Activated CD4-positive, alpha-beta T cell treated with anti-CD3 and anti-CD28 coated beads for 24 hours (primary cell): ENCODE data around the gene MTMR3.
A peak's percentile ranks its signal among the peaks of the same experiment; 100 is the strongest.

Source experiments
- DNase-seq, 2 donors: peaks; one replicate each; pipeline ENCODE4 v3.0.0-alpha.2; 2020; ENCODE audit warnings: low read depth in 2 of 2

Gene MTMR3

GRCh38 chr22:29870574-29870973, 12.4 kb upstream of the MTMR3 start:
- no peak for DNase-seq

DNA sequence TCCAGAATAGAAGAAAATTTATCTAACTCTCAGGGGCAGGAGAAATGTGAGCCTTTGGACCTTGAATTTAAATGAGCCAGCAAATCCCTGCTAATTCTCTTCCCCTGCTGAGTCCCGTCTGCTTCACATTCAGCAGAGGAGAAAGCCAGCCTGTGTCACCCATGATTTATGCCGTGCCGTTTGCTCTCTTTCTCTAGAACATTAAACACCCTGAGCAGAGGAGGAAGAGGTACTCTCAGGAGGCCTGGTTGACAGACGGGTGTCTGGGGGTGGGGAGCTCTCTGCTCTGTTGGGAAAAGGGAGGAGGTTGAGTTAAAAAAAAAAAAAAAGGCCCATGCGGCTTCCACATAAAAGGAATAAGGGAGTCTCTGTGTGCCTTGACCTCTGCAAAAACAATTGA, 11.3 kb upstream of the MTMR3 start:
- DNase-seq = no peak

DNA sequence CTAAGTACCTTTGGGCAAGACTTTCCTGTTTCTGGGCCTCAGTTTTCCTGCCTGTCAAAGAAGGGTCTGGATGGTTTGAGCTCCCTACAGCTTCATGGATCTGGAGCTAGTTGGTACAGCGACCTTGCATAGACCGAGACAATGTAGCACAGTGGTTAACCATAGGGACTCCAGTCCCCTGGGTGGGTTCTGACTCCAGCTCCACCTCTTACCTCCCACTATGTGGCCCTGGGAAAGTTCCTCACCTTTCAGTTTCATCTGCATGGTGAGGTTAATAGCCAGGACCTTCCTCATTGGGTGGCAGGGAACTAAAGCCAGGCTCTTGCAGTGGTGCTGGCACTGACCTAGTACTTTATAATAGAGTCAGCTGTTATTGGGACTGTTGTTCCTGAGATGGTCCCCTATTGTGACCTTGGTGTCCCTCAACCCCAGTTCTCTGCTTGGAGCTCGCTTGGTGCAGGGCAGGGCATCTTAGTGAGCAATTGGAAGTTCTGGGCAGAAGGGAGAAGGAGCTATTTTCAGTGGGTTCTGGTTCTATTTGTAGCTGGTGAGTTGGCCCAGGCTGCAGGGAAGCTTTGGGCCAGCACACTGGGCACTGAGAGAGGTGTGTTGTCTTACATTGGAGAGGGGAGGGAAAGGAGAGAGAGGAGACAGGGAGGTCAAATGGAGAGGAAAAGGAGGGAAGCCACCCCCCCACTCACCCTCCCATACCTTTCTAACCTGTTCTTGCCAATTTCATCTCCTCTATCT, 10.7 kb upstream of the MTMR3 start:
- DNase-seq = no peak

DNA sequence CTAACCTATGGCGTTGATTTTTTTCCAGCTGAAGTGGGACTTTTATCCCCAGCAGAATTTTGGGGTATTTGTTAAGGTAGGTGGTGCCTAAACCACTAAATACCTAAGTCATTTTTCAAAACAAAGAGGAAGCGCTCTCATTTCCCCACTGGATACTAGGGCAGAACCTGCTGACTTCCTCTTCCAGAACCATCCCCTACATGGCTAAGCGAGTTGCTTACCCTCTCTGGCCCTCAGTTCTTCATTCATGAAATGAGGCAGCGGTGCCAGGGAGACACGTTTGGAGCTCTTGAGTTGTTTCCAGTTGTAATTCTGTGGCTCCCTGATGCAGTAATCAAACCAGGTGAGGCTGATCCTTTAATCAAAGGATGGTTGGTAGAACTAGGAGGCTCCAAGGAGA, 10.0 kb upstream of the MTMR3 start:
- DNase-seq = no peak

GRCh38 chr22:29873943-29874342, 9.0 kb upstream of the MTMR3 start:
- DNase-seq = no peak

GRCh38 chr22:29877620-29878019, 5.4 kb upstream of the MTMR3 start:
- no peak for DNase-seq

DNA sequence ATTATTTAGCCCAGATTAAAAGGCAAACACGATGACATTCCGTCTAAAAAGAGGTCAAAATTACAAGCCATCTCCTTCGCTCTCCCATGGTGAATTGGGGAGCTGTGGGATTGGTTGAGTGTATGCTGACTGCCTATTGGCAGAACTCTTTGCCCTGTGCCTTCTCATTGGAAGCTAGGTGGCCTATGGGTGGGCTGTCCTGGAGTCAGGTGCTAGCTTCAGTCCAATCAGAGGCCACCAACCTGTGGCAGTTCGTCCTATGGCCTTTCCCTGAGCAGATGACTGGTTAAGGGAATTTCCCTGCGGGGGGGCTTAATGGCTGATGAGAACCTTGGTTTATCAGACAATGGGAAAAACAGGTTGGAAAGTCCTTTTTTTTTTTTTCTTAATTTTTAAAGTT, 3.2 kb upstream of the MTMR3 start:
- DNase-seq = no peak

GRCh38 chr22:29882716-29883044, 294 bp upstream of the MTMR3 start:
- no peak for DNase-seq

- no peak for DNase-seq
Observed at GRCh38 chr22:29883775-29884097, 762 bp downstream of the MTMR3 start.

DNA sequence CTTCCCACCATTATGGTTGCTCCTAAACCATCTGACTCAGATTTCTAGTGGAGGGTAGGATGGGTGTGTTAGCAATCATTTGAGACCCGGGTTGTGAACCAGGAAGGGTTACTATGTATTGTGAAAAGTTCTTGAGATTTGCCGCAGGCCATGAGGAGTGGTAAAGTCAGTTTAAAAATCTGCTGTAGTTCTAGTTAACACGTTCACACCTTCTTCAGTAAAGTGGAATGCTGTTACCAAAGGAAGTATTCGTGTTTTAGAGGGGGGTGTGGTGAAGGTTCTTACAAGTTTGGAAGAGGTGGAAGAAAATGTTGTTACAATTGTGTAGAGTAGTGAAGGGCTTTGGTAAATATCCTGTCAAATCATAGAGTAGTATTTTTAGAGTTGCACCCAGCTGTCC, 2.6 kb downstream of the MTMR3 start:
- DNase-seq = no peak

GRCh38 chr22:29886596-29886995, 3.6 kb downstream of the MTMR3 start:
- DNase-seq = no peak

DNA sequence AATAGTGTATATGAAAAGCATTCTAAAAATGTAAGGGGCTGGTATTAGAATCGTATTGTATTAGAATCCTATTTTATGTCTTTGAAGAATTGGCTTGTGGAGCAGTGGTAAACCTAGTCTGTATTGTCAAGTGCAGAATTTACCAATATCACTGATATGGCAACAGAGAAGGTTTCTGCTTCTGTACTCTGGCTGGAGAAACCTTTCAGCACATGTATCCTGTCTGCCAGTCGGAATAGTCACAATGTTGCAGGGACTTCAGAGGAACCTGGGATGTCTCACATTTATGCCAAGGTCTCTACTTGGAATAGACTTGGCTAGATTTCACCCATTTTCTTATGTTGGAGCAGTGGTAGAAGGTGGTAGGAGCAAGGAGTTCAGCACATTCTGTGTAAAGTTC, 4.4 kb downstream of the MTMR3 start:
- no peak for DNase-seq

- no peak for DNase-seq
Observed at GRCh38 chr22:29890760-29891159, 7.8 kb downstream of the MTMR3 start.

DNA sequence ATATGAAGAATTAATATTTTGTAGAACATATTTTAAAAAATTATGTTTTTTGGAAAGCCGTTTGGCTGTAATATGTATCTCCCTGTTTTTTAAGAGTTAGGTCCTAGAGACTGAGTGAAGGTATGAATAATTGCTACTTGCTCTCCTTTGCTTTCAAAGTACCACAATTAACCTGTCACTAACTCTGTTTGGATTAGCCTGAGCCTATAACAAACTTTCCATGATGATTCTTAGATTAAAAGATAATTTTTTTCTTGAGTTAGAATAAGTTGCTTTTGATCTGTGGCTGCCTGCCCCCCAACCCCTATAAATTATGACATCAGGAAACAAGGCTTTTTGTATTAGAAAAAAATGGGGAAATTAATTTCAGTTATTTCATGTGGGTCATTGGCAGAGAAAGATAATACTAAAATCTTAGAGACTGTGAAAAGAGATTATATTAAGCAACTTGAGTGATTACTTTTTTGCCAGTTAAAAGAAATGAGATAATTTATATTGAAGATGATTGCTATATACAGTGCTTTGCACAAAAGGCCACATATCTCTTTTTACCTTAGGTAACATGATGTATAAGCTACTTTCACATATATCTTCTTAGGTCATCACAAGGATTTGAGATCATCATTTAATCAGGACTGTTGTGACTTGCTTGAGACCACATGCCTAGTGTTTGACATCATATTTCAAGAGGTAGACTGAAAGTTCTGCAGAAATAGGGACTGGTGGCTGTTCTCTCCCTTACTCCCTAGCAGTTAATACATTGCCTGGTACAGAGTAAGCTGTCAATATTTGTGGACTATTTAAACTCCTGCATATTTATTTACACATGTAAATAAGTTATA, 9.6 kb downstream of the MTMR3 start:
- no peak for DNase-seq

GRCh38 chr22:29901354-29901753, 18.4 kb downstream of the MTMR3 start:
- DNase-seq = no peak

DNA sequence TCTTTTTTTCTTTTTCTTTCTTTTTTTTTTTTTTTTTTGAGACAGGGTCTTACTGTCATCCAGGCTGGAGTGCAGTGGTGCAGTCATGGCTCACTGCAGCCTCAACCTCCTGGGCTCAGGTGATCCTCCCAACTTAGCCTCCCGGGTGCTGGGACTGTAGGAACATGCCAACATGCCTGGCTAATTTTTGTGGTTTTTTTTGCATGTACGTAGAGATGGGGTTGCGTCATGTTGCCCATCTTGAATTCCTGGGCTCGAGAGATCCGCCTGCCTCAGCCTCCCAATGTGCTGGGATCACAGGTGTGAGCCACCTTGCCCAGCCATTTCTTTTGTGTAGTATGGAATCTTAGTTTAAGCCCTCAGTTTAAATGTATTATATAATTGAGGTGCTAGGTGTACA, 20.4 kb downstream of the MTMR3 start:
- DNase-seq = no peak

DNA sequence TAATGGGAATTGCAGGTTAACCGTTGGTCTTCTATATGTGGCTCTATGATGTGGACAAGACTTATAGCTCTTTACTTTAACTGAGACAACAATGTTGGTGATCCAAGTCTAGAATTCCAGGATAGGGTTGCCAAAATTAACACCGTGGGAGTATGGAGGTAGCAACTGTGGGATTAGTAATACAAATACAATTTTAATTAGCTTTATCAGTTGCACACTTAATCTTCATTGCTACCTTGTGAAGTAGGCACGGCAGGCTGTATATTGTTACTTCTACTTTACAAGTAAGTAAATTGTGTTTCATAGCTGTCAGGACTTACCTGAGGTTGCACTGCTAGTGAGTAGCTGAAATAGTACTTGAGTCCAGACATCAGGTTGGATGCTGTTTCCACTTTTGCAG, 21.0 kb downstream of the MTMR3 start:
- DNase-seq = no peak

GRCh38 chr22:29907753-29908515, 25.0 kb downstream of the MTMR3 start:
- peak in 1 of 2 donors; percentile 7 for DNase-seq

- DNase-seq = no peak
Observed at GRCh38 chr22:29912141-29912540, 29.2 kb downstream of the MTMR3 start.

DNA sequence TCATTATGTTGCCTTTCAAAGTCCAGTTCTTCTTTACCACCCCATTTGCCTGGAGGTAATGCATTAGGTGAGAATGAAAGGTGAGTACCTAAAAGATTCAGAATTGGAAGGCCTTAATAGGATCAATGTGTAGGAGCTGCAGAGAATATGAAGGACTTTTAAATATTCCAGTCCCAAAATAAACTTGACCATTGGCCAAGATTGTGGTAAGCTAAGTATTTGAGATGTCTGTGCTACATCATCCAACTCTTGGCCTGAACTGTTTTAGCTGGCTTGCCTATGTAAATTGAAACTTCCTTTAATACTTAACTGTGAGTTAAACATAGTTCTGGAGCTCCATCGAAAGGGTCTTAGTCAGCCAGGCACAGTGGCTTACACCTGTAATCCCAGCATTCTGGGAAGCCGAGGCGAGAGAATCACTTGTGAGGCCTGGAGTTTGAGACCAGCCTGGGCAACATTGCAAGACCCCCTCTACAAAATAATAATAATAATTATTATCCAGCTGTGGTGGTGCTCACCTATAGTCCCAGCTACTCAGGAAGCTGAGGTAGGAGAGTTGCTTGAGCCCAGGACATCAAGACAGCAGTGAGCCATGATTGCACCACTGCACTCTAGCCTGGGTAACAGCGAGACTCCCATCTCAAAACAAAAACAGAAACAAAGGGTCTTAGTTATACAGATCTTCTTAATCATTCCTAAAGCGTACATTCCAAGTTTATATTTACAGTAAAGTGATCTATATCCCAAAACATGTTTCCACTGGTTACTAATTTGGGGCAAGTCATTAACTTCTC, 29.8 kb downstream of the MTMR3 start:
- DNase-seq = no peak

DNA sequence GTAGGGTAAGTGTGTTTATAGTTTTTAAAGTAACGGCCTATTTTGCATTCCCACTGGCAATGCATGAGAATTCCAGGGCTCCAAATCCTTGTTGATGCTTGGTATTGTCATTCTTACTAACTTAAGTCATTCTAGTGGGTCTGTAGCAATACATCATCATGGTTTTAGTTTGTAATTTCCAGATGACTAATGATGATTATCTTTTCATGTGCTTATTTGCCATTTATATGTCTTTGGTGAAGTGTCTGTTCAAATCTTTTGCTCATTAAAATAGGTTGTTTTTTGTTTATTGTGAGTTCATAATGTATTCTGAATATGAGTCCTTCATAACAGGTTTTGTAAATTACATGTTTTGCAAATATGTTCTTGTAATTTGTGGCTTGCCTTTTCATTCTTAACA, 31.2 kb downstream of the MTMR3 start:
- no peak for DNase-seq

DNA sequence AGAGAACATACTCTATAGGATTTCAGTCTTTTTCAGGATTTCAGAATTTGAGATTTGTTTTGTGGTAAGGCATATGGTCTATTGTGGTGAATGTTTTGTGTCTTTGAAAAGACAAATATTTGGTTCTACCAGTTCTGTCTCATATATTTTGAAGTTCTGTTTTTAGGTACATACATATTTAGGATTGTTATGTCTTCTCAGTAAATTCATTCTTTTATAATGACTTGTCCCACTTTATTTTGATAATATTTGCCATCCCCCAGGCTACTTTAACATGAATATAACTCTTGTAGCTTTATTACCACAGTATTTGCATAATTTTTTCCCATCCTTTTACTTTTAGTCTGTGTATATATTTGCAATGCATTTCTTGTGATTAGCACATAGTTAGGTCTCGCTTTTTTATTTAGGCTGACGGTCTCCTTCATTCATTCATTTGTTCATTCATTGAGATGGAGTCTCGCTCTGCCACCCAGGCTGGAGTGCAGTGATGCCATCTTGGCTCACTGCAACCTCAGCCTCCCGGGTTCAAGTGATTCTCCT, 32.1 kb downstream of the MTMR3 start:
- no peak for DNase-seq
